ENCODE results near the gene ACBD4. TPM values are rescaled to one million over a fixed set of nuclear protein-coding genes. Genes with fewer than 3 reads are reported as not detected.

Gene ACBD4
- total RNA-seq, 2 donors from 2014 or later = 18.8 to 23.3 TPM

GRCh38 chr17:45160447-45161287 is 25.2 kb downstream of the ACBD4 start:
- Histone ChIP-seq H3K4me3 (peak overlapping the region; percentile 62 to 88), H3K4me1 (replicated peaks) (peaks cover 14% of the 10 kb centered on the region), H3K9me3 (no peaks in the 10 kb centered on the region), H3K27ac (peak overlapping the region; percentile 99 to 100), H3K27me3 (replicated peaks; ENCODE audit: insufficient read depth) (no peaks in the 10 kb centered on the region), H3K36me3 (no peaks in the 10 kb centered on the region)
- intact Hi-C loops (cut with DNase I) = no loop called here
- peak; percentile 59 for DNase-seq (ENCODE audit: low spot score)
- WGBS = under 1% methylated on average over 45 of the region's 48 CpGs
- TF ChIP-seq POLR2AphosphoS5 (IDR thresholded peaks at IDR 0.05) (no peak), CTCF (IDR thresholded peaks at IDR 0.05) (peak in 2 of 4 experiments; percentile 6 to 28)

GRCh38 chr17:45161288-45162024 is 26.0 kb downstream of the ACBD4 start, which contains the start of gene HEXIM2:
TSS of gene HEXIM2 (plus strand) at chr17:45161875. CDS start at chr17:45162794, 919 bp downstream.
- intact Hi-C loops (cut with DNase I) = no loop called here
- no peaks in the 10 kb centered on the region for H3K9me3 ChIP-seq
- under 1% methylated on average over 53 of the region's 53 CpGs for WGBS
- TF ChIP-seq CTCF (IDR thresholded peaks at IDR 0.05) (peak in 1 of 4 experiments; percentile 11), POLR2AphosphoS5 (IDR thresholded peaks at IDR 0.05) (peak; percentile 100), POLR2A (IDR thresholded peaks at IDR 0.05) (peak; percentile 89)
- DNase-seq (ENCODE audit: low spot score) = peak; percentile 99
- H3K27me3 ChIP-seq (replicated peaks; ENCODE audit: insufficient read depth) = no peaks in the 10 kb centered on the region
- H3K4me3 ChIP-seq = peak within 1 kb of the TSS; percentile 62 to 88
- no peaks in the 10 kb centered on the region for H3K36me3 ChIP-seq
- peak within 1 kb of the TSS; percentile 99 to 100 for H3K27ac ChIP-seq
- peaks cover 12% of the 10 kb centered on the region for H3K4me1 ChIP-seq (replicated peaks)

- Histone ChIP-seq H3K4me3 (peak overlapping the region in 1 of 2 donors; percentile 88), H3K4me1 (replicated peaks) (peaks cover 12% of the 10 kb centered on the region), H3K9me3 (no peaks in the 10 kb centered on the region), H3K27ac (peak overlapping the region; percentile 41 to 100), H3K27me3 (replicated peaks; ENCODE audit: insufficient read depth) (no peaks in the 10 kb centered on the region), H3K36me3 (no peaks in the 10 kb centered on the region)
- 56% methylated on average over 9 of the region's 9 CpGs for WGBS
- DNase-seq (ENCODE audit: low spot score) = no peak
- intact Hi-C loops (cut with DNase I) = no loop called here
- TF ChIP-seq POLR2AphosphoS5 (IDR thresholded peaks at IDR 0.05) (no peak), CTCF (IDR thresholded peaks at IDR 0.05) (peak in 1 of 4 experiments; percentile 3), POLR2A (IDR thresholded peaks at IDR 0.05) (no peak)
These were observed 26.7 kb downstream of the ACBD4 start for GRCh38 chr17:45162025-45162687.

- 95% methylated on average over 7 of the region's 7 CpGs for WGBS
- no peaks in the 10 kb centered on the region for H3K4me1 ChIP-seq (replicated peaks)
- H3K27me3 ChIP-seq (replicated peaks; ENCODE audit: insufficient read depth) = no peaks in the 10 kb centered on the region
- no peak for TF ChIP-seq CTCF (IDR thresholded peaks at IDR 0.05)
- no peak for TF ChIP-seq POLR2A (IDR thresholded peaks at IDR 0.05)
- no peak for TF ChIP-seq POLR2AphosphoS5 (IDR thresholded peaks at IDR 0.05)
- no peaks in the 10 kb centered on the region for H3K9me3 ChIP-seq
- intact Hi-C loops (cut with DNase I) = no loop called here
- no peak overlapping the region for H3K27ac ChIP-seq
- no peaks in the 10 kb centered on the region for H3K36me3 ChIP-seq
- H3K4me3 ChIP-seq = no peak overlapping the region
- no peak for DNase-seq (ENCODE audit: low spot score)
These were observed 29.3 kb downstream of the ACBD4 start for GRCh38 chr17:45164734-45165269.

Measured in prostate gland (tissue), 2 donors.